ENCODE measurements around the gene EPG5.
"Not testable (repeated sequence)": the region's sequence is repeated elsewhere in the genome, so short reads cannot be mapped to it uniquely, and the experiment has no call there.

The EPG5 gene

DNA sequence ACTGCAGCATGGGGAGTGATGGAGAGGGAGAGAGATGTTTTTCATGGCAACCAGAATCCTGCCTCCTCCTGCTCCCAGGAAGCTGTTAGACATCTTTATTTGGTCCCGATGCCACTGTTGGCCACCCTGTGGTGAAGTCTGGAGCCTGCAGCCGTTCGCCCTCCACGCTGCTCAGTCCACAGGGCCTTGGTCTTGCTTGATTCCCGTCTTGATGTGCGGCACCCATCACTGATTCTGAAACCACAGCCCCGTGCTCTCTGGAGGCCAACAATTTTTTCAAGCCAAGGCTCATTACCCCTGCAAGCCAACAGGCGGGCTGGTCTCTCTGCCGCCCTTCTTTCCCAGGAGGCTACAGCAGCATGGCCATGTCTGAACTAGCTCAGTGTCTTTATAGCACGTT lies 117.1 kb downstream of the EPG5 start:
- no peak overlapping the region for H3K4me3 ChIP-seq (ENCODE audit: low read length)
- no peak for DNase-seq (ENCODE audit: low read depth, low spot score)

DNA sequence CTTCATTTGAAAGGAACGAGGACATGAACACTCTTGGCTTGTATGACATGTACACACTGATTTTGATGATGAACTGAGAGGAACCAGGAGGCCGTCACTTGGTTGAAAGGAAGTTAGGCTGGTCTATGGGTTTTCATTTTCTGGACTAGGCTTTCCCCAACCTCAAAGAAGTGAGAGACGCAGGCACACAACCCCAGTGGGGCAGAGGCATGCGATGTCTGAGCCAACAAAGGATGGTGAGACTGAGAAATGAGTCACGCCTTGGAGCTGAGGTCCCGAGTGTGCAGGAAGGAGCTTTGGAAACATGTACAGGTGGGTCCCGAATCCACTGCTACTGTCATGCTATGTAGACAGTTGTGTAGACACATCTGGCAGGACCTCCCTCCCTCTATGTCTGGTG lies 117.6 kb downstream of the EPG5 start:
- H3K4me3 ChIP-seq (ENCODE audit: low read length), result no peak overlapping the region
- no peak for DNase-seq (ENCODE audit: low read depth, low spot score)

DNA sequence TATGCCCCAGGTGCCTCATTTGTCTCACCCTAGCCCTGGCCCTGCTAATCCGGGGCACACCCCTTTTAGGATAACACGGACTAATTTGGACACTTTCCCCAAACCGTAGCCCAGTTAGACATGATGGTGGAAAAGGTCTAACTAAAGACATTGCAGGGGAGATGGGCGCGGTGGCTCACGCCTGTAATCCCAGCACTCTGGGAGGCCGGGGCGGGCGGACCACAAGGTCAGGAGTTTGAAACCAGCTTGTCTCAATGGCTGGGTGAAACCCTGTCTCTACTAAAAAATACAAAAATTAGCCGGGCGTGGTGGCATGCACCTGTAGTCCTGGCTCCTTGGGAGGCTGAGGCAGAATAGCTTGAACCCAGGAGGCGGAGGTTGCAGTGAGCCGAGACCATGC lies 118.5 kb downstream of the EPG5 start:
- not testable (repeated sequence) for DNase-seq (ENCODE audit: low read depth, low spot score); H3K4me3 ChIP-seq (ENCODE audit: low read length)

DNA sequence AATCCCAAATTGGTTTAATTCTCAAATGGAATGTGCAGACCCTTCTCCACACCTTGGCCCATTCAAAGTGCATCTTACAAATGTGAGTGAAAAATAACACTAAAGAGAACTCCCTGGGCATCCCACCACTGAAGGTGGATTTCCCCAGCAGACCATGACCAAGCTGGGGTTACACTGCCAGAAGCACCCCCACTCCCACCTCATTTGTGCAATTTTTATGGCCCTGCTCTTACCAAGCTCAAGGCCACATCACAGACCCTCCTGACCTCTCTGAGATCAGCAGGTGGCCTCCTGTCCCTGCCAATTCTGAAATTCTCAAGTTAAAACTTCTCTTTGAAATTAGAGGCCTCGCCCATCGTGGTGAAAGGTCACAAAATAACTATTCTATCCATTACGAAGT lies 120.0 kb downstream of the EPG5 start:
- H3K4me3 ChIP-seq (ENCODE audit: low read length), result no peak overlapping the region
- DNase-seq (ENCODE audit: low read depth, low spot score), result no peak

DNA sequence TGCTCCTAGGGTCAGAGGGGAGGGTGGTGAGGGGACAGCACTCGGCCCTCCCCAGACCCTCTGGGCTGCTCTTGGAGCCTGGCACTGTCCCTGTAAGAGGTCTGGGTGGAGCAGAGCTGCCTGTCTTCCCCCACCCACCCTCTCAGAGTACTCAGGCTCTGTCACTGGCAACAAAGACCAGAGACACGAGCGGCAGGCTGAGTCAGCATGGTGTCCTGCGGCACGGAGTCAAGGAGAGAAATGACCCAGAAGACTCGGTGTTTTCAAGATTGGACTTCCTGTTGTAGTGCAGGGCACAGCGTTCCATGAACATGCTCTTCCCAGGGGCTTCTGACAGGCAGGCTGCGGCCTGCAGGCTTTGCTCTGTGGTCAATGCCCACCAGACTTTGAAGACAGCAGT lies 121.7 kb downstream of the EPG5 start:
- no peak for DNase-seq (ENCODE audit: low read depth, low spot score)
- no peak overlapping the region for H3K4me3 ChIP-seq (ENCODE audit: low read length)

DNA sequence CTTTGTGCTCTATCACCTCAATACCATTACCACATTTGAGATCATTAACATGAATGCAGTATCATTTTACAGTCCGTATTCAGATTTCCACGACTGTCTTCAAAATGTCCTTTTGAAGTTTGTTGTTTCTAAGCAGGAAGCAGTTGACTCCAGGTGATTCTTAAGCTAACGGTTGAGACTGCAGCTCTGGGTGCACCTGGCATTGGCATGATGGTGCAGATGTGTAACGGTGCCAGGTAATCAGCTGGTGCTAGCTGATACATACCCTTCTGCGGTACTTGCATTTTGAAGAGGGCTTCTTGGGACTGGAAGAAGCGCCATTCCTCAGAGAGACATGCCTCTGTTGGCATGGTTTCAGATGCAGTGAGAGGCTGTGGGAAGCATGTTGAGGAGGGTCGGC lies 122.2 kb downstream of the EPG5 start:
- peak; percentile 86 for DNase-seq (ENCODE audit: low read depth, low spot score)
- H3K4me3 ChIP-seq (ENCODE audit: low read length), result no peak overlapping the region

DNA sequence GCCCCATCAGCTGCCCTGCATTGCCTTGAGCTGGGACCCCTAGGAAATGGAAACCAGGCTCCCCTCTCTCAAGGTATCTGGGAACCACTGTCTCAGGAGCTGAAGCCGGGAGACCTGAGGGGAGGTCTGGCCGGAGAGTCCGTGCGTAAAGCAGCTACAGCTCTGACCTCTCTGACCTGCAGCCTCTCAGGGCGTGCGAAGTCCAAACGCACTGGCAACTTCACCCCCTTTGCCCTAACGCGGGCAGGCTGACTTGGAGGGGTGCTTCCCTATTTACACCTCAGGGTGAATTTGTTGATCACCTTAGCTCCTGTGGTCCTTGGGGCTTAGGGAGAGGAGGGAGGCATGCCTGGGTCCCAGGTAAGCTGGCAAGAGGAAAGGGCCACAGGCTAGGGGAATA lies 124.1 kb downstream of the EPG5 start:
- no peak for DNase-seq (ENCODE audit: low read depth, low spot score)
- no peak overlapping the region for H3K4me3 ChIP-seq (ENCODE audit: low read length)

DNA sequence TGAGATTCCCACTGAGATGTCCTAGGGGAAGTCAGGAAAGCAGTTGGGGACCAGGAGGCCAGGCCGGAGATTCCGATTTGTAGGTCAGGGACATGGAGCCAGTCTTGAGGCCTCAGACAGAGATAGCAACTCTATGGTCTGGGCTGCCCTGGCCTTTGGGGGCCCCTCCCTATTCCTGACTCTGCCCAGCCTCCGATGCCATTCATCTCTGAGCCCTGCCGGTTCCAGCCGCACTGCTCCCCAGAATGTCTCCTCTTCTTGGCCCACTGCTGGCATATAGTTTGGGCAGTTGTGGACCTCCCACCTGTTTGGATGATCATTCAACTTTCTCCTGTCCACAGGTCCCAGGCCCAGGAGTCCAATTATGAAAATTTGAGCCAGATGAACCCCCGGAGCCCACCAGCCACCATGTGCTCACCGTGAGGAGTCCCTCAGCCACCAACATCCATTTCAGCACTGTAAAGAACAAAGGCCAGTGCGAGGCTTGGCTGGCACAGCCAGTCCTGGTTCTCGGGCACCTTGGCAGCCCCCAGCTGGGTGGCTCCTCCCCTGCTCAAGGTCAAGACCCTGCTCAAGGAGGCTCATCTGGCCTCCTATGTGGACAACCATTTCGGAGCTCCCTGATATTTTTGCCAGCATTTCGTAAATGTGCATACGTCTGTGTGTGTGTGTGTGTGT lies 125.2 kb downstream of the EPG5 start:
- DNase-seq (ENCODE audit: low read depth, low spot score), result no peak
- H3K4me3 ChIP-seq (ENCODE audit: low read length), result no peak overlapping the region

DNA sequence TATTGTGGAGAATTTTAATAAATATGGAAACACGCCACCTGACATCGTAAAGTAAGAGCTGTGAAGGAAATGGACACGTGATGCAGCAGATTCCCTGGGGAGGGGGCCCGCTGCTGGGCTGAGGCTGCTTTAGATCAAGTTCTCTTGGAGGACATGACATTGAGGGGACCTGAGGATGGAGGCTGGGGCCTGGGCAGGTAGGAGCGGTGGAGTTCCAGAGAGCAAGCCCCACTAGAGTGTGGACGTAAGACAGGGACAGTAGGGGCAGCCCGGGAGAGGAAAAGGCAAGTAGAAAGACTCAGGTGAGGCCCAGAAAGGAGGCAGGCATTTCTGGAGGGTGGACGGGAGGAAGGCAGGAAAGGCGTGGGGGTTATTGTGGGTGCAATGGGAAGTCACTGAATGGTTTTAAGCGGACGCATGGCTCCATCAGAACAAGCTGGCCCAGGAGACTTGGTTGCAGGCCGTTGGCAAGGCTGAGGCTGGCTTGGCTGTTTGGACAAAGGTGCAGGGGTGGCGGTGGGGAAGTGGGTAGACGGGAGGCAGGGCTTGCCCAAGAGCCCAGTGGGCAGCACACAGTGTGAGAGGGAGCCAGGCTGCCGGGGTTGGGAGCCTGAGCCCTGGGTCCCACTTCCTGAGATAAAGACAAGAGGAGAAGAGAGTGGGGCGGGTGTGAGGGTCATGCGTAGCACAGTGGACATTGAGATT lies 125.9 kb downstream of the EPG5 start:
- DNase-seq (ENCODE audit: low read depth, low spot score), result no peak
- no peak overlapping the region for H3K4me3 ChIP-seq (ENCODE audit: low read length)

DNA sequence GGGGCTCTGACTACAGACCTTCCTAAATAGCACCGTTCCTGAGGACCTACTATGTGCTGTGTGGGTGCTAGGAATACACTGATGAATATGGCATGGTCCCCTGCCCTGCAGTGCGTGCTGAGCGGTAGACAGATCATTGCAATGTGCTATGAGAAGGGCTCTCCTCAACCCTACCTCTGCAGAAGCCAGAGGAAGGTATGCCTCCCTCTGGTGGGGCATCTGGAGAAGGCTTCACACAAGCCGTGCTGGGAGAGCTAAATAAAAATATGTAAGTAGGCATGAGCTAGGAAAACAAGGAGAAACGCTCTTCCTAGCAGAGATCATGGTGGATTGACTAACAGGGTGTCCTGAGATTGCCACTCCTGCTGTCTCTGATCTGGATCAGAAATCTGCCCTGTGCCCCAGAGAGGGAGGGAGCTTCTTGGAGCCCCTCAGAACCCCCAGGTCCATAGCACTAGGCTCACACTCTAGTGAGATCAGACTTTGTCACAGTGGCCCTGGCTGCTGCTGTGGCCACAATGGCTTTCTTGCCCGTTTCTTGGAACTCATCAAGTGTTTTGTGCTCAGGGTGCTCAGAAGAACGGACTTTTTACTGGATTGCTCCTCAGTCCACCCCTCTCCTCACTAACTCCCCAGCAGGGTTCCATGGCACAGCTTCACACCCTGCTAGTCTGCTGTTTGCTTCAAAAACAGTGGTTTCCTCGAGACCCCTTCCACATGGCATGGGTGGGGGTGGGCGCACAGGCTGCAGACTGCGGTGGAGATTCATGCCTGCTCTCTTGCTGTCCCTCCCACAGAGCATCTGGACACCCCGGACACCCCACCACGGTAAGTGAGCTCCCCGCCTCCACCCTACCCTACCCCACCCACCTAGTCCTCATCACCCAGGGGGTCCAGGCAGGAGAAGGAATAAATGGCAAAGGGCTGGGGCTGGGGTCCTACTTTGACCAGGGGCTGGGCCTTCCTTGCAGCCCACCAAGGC lies 127.4 kb downstream of the EPG5 start:
- no peak overlapping the region for H3K4me3 ChIP-seq (ENCODE audit: low read length)
- no peak for DNase-seq (ENCODE audit: low read depth, low spot score)

DNA sequence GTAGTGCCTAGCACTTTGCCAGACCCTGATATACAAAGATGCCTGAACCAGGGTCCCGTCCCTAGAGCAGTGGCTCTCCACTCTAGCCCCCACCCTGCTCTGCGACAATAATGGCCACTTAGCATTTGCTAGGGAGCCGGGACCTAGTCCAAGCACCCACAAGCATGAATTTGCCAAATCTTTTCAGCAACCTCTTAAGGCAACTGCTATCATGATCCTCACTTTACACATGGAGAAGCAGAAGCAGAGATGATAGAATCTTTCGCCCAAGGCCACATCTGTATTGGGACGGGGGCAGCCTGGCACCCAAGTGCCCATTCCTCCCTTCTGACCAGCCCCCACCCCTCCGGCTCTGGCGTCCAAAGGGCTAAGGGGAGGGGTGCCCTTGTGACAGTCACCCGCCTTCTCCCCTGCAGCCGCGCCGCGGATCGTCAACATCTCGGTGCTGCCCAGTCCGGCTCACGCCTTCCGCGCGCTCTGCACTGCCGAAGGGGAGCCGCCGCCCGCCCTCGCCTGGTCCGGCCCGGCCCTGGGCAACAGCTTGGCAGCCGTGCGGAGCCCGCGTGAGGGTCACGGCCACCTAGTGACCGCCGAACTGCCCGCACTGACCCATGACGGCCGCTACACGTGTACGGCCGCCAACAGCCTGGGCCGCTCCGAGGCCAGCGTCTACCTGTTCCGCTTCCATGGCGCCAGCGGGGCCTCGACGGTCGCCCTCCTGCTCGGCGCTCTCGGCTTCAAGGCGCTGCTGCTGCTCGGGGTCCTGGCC lies 128.6 kb downstream of the EPG5 start:
- DNase-seq (ENCODE audit: low read depth, low spot score), result no peak
- H3K4me3 ChIP-seq (ENCODE audit: low read length), result no peak overlapping the region

DNA sequence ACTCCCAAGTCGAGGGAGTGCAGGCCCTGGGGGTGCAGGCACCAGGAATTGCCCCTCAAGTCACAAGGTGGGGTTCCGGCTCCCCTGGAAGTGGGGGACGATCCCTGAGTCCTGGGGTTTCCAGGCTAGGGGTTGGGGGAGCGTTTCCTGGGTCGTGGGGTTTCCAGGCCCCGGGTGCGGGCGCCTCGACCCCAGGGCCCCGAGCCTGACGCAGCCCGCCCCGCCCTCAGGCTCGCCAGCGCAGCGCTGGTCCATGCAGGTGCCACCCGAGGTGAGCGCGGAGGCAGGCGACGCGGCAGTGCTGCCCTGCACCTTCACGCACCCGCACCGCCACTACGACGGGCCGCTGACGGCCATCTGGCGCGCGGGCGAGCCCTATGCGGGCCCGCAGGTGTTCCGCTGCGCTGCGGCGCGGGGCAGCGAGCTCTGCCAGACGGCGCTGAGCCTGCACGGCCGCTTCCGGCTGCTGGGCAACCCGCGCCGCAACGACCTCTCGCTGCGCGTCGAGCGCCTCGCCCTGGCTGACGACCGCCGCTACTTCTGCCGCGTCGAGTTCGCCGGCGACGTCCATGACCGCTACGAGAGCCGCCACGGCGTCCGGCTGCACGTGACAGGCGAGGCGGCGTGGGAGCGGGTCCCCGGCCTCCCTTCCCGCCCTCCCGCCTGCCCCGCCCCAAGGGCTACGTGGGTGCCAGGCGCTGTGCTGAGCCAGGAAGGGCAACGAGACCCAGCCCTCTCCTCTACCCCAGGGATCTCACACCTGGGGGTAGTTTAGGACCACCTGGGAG lies 129.7 kb downstream of the EPG5 start:
- H3K4me3 ChIP-seq (ENCODE audit: low read length), result peak overlapping the region; percentile 5; the same call in 1 of the 2 replicates
- DNase-seq (ENCODE audit: low read depth, low spot score), result no peak

DNA sequence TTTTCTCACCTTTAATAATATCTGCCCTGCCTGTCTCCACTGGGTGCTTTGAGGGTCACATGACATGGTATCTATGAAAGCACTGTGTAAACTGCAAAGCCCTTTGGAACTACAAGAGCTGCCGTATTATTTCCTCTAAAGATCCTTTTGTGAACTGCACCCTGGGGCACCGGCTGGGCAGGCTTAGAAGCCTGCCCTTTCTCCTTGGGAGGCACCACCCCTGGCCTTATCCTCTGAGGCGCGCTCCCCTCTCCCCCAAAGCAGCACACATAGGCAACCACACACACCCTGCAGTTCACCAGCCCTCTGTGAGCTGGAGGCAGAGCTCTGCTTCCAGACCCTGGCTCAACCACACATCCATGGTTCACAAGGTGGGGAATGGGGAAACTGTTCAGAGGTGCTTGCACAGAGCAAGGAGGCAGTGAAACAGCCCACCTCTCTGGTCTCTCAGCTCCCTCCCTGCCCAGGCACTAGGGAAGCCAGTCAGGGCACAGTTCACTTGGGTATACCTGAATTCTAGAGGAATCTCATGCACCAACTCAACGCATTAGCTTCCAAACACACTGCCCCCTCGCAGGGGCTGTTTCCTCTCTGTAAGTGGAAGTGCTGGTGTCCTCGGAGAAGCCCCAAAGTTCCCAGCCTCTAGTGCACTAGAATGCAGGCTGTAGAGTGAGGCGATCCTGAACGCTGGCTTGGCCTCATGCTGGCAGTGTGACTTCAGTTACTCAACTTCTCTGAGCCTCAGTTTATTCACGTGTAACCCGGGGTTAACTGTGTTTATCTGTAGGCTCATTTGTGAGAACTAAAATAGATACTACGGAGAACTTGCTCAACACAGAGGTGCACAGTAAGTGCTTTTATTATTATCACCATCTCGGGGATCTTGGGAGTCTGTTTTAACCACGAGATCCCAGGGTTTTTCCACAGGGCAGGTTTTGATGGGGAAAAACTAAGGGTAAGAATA lies 130.6 kb downstream of the EPG5 start:
- DNase-seq (ENCODE audit: low read depth, low spot score), result no peak
- no peak overlapping the region for H3K4me3 ChIP-seq (ENCODE audit: low read length)

DNA sequence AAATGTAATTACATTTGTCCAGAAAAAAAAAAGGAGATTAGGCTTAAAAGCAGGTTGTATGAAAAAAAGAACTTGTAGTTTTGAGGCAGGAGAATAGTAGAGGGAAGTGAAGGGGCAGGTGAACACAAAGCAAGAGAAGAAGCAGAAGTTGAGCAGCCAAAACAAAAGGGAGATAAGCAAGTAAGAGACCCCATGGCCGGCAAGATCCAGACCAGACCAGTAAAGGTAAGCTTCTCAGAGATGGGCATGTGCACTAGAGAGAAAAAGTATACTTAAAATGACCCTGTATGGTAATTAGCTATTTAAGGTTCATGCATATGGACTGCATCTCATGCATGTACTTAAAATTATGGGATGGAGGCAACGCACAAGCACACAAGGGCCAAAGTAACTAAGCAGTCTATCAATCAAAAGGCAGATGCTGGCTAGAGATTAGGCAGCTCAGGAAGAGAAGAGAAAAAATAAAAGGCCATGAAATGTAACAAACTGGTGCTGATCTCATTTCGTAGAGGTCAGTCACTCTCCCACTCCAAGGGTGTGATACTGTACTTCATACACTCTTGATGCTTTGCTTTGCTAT lies 132.0 kb downstream of the EPG5 start:
- H3K4me3 ChIP-seq (ENCODE audit: low read length), result no peak overlapping the region
- DNase-seq (ENCODE audit: low read depth, low spot score), result no peak

DNA sequence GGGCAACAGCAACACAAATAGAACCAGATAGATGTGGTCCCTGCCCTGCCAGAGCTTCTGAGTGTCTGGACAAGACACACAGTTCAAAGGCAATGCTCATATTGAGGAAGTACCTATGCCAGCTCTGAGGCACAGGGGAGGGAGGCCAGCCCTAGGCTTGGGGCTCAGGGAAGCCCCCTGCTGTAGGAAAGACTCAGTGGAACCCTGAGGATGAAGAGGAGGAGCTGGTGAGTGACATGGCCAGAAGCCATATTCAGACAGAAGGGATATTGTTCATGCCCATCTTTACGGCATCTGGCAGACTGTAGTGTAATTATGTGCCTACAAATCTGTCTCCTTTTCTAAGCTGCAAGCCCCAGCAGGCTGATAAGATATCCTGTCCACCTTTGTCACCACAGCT lies 132.8 kb downstream of the EPG5 start:
- no peak for DNase-seq (ENCODE audit: low read depth, low spot score)
- H3K4me3 ChIP-seq (ENCODE audit: low read length), result no peak overlapping the region

DNA sequence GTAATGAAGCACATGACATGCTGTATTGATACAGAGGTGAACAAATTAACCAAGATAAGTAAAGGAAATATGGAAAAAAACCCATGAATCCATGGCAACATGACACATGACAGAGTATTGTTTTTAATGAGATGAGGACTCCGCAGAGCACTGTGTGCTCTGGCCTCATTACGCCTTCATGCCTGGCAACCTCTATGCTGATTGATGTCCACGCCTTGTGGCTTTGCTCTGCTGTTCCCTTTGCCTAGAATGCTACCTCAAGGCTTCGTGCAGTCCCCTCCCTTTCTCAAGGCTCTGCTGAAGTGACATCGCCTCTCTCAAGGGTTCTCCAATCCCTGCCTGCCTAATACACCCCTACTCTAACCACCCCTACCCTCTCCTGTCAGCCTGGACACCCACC lies 133.3 kb downstream of the EPG5 start:
- H3K4me3 ChIP-seq (ENCODE audit: low read length), result no peak overlapping the region
- DNase-seq (ENCODE audit: low read depth, low spot score), result no peak

DNA sequence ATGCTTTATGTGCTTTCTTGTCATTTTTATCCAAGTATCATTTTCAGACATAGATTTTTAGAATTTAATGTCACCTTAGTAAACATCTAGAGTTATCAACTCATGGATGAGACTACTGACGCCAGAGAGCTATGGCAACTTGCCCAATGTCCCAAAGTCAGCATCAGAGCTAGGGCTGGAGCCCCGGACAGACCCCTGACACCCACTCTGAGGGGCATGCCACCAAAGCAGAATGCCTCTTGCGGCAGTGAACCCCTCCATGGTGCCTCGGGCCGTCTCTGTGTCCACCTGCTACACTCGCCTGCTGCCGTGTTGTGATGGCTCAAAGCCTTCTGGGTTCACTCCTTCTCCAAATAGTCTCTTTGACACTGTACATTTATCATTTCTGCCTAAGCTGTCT lies 136.2 kb downstream of the EPG5 start:
- DNase-seq (ENCODE audit: low read depth, low spot score), result no peak

More for the DNA sequence above, 136.2 kb downstream of the EPG5 start:
- no peak overlapping the region for H3K4me3 ChIP-seq (ENCODE audit: low read length)

Measured in Jurkat, Clone E6-1 (cell line).